ENCODE data around the gene COPS4.
A peak's percentile ranks its signal among the peaks of the same experiment; 100 is the strongest.
"Not testable (repeated sequence)": the region's sequence is repeated elsewhere in the genome, so short reads cannot be mapped to it uniquely, and the experiment has no call there.

Gene COPS4

DNA sequence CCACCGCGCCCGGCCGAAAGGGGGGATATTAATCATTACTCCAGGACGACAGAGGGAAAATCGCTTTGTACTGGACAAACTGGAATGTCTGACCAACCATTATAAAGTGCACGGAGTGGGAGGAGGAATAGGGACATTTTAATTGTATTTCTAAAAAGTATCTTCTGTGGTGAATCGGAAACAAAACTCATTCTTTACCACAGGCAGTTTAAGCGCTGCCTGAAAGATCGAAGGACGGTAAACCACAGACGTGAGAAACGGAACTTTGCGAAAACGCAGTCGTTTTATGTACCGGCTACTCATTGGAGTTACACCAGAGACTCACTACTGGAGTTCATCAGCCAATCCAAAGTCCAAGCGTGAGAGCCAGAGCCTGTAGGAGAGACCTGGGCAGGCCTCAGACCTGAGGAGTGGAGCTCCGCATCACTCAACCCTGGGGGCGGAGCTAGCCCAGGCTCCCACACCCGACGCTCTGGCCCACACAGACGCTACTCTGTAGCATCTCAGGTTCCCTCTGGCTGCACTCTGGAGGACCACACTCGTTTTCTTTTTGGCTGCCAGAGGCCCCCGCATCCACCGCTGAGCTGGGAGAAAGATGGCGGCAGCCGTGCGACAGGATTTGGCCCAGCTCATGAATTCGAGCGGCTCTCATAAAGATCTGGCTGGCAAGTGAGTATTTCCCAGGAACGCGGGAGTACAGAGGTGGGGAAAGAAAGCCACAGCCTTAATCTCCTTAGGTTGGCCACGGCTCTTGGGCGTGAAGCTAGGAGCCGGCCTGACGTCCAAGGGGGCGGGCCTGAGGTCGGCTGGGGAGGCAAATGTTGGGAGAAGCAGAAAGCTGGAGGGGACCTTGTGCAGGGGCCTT, at the start of gene COPS4:
Gene COPS4 (plus strand): TSS at position 554 of the 865 bp plus-strand sequence. CDS start 42 bp downstream, at position 596.
- peak; percentile 98 for FAIRE-seq

- FAIRE-seq = not testable (repeated sequence)
Observed at GRCh38 chr4:82987519-82987918, 47.5 kb upstream of the COPS4 start.

- no peak for FAIRE-seq
Observed at GRCh38 chr4:82988323-82988832, 46.6 kb upstream of the COPS4 start.

- FAIRE-seq = no peak
Observed at GRCh38 chr4:82989575-82990429, 45.2 kb upstream of the COPS4 start.

DNA sequence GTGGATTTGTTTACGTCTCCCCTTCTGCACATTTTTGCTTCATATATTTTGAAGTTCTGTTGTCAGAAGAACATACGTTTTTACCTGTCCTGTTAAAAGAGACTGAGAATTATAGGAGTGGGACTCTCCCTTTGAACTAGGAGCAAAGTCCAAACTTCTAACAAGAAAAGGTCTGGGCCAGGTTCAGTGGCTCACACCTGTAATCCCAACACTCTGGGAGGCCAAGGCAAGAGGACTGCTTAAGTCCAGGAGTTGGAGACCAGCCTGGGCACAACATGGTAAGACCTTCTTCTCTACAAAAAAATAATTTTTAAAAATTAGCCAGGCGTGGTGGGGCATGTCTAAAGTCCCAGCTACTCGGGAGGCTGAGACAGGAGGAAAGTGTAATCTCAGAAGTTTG, 40.1 kb upstream of the COPS4 start:
- no peak for FAIRE-seq

DNA sequence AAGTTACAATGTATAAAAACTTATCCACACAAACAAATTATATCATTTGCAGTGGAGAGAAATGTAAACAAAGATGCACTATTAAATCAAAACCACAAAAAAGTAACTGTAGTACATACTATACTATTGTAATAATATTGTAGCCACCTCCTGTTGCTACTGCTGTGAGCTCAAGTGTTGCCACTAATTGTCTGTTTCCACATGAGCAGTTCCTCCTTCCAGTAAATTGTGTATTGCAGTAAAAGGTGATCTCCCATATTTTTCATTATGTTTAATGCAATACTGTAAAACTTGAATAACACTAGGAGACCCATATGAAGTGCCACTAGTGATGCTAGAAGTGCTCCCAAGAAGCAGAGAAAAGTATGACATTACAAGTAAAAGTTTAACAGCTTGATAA, 36.1 kb upstream of the COPS4 start:
- FAIRE-seq = no peak

- no peak for FAIRE-seq
Observed at GRCh38 chr4:83002329-83002728, 32.7 kb upstream of the COPS4 start.

DNA sequence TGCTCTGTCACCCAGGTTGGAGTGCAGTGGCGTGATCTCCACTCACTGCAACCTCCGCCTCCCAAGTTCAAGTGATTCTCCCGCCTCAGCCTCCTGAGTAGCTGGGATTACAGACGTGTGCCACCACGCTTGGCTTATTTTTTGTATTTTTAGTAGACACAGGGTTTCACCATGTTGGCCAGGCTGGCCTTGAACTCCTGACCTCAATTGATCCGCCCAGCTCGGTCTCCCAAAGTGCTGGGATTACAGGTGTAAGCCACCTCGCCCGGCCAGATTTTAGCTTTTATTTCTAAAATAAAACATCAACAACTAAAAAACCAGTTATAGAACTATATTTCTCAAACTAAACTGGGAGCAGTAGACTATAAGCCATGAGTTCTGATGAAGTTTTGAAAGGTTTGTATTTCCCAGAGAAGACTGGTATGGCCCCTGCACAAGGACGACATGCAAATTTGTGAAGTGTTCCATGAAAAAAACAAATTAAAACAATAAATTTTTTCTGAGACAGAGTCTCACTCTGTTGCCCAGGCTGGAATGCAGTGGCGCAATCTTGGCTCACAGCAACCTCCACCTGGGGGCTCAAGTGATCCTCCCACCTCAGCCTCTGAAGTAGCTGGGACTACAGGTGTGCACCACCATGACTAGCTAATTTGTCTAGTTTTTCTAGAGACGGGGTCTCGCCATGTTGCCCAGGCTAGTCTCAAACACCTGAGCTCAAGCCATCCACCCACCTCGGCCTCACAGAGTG, 31.8 kb upstream of the COPS4 start:
- not testable (repeated sequence) for FAIRE-seq

- no peak for FAIRE-seq
Observed at GRCh38 chr4:83009529-83009928, 25.5 kb upstream of the COPS4 start.

GRCh38 chr4:83010111-83010521, 24.9 kb upstream of the COPS4 start:
- no peak for FAIRE-seq

DNA sequence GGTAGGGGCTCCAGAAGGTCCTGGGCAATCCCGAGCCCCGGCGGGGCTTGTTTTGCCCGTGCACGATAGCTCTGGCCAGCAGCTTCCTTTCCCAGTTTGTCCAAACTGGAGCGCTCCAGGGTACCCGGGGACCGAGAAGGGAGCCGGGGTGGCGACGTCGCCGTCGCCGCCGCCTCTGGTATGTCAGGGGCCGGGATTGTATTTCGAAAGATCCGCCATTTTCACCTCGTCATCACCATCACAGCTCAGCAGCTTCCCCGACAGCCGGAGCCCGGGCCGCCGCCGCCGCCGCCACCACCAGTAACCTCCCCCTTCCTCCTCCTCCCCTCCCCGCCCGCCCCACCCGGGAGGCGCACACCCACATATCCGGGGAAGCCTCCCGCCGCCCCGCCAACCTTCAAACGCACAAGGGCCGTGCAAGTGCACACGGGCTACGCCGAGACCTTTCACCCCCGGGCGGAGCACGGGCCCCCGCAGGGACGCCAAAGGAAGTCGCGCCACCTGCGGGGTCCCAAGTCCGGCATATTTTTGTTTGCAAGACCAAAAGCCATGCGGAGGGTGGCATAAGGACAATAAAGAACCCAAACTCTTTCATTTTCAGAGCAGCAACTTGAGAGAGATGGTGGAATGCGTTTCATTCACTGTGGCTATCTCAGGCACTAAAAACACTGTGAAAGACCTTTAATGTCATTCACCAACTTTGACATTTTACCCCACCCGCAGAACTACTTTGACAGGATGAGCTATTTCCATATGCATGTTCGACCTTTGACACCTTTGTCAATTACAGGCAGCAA, 24.3 kb upstream of the COPS4 start, which contains the start of gene LIN54:
Gene LIN54 (minus strand): TSS at position 302 of the 797 bp plus-strand sequence. CDS start 25,979 bp downstream, outside the sequence.
- no peak for FAIRE-seq

- FAIRE-seq = no peak
Observed at GRCh38 chr4:83011689-83012199, 23.2 kb upstream of the COPS4 start.

GRCh38 chr4:83012200-83012686, 22.7 kb upstream of the COPS4 start:
- FAIRE-seq = no peak

- peak; percentile 91 for FAIRE-seq
Observed at GRCh38 chr4:83012687-83013419, 22.1 kb upstream of the COPS4 start.

GRCh38 chr4:83013420-83013867, 21.5 kb upstream of the COPS4 start:
- peak; percentile 9 for FAIRE-seq

DNA sequence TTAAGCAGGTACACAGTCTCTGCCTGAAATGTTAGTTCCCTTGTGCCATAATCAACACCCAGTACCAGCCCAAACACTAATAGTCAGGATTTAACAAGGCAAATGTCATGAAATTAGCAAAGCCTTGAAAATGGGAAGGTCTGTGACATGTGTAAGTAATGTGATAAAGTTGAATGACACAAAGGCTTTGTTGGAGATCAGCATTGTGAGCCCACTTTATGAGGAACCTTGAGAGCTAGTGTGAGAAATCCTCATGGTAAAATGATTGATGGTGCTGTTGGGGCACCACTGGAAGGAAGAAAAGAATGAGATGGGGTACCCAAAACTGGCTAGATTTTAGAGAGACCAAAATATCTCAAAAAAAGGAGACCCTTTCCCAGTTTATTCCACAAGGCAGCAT, 21.1 kb upstream of the COPS4 start:
- FAIRE-seq = no peak

GRCh38 chr4:83019794-83020494, 15.0 kb upstream of the COPS4 start:
- FAIRE-seq = no peak

GRCh38 chr4:83022724-83023450, 12.1 kb upstream of the COPS4 start:
- no peak for FAIRE-seq

GRCh38 chr4:83023599-83023998, 11.4 kb upstream of the COPS4 start:
- FAIRE-seq = not testable (repeated sequence)

Data from islet of Langerhans (tissue), 1 donor.